Mesothelial cell of epicardium (in vitro differentiated cells): ENCODE results near the gene LRRC28. TPM values are rescaled to one million over a fixed set of nuclear protein-coding genes. Genes with fewer than 3 reads are reported as not detected.

ENCODE experiments used
- DNase-seq, 2 experiments: peaks; one replicate each; pipeline ENCODE4 v3.0.0; 2021; ENCODE audit warnings: low spot score in 2 of 2; ENCODE audit not compliant: unreplicated experiment in 2 of 2
- H3K27ac Mint-ChIP-seq: 2 replicates; pipeline ENCODE4 v1.8.0; 2021; ENCODE audit warnings: mixed read lengths
- H3K27me3 Mint-ChIP-seq: 2 replicates; pipeline ENCODE4 v1.8.0; 2021; ENCODE audit warnings: low read depth, mixed read lengths
- H3K36me3 Mint-ChIP-seq: 2 replicates; pipeline ENCODE4 v1.8.0; 2021; ENCODE audit warnings: mixed read lengths
- H3K4me1 Mint-ChIP-seq: 2 replicates; pipeline ENCODE4 v1.8.0; 2021; ENCODE audit warnings: mixed read lengths
- H3K4me3 Mint-ChIP-seq: 2 replicates; pipeline ENCODE4 v1.8.0; 2021; ENCODE audit warnings: mild to moderate bottlenecking, moderate library complexity, mixed read lengths
- H3K9me3 Mint-ChIP-seq: 2 replicates; pipeline ENCODE4 v1.8.0; 2021; ENCODE audit warnings: mixed read lengths
- total RNA-seq: library from RNA; stranded (reverse); gene quantifications from 3 replicates; pipeline ENCODE4 v1.2.1, GENCODE V29; 2021
- TF ChIP-seq, protein P1 (sequence below): fragments of 200-600 bp; sonication (generic); IDR thresholded peaks from one replicate; pipeline ENCODE4 v1.5.0; 2021; ENCODE audit warnings: antibody characterized with exemption; ENCODE audit not compliant: unreplicated experiment

The LRRC28 gene
- total RNA-seq, 1 donor from 2014 or later = 29.3 TPM

DNA sequence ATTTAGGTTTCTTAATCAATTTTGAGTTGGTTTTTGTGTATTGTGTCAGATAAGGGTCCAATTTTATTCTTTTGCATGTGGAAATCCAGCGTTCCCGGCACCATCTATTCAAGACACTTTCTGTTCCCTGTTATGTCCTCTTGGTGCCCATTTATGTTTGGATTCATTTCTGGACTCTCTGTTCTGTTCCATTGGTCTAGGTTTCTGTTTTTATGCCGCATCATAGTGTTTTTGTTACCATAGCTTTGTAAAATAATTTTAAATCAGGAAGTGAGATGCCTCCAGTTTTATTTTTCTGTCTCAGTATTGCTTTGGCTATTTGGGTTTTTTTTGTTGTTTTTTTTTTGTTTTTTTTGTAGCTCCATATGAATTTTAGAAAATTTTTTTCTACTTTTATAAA is 97.1 kb downstream of the LRRC28 start:
- H3K27ac Mint-ChIP-seq = no peak overlapping the region
- peaks cover 24% of the 10 kb centered on the region for H3K9me3 Mint-ChIP-seq
- no peaks in the 10 kb centered on the region for H3K27me3 Mint-ChIP-seq
- no peak for DNase-seq
- TF ChIP-seq, protein P1, sequence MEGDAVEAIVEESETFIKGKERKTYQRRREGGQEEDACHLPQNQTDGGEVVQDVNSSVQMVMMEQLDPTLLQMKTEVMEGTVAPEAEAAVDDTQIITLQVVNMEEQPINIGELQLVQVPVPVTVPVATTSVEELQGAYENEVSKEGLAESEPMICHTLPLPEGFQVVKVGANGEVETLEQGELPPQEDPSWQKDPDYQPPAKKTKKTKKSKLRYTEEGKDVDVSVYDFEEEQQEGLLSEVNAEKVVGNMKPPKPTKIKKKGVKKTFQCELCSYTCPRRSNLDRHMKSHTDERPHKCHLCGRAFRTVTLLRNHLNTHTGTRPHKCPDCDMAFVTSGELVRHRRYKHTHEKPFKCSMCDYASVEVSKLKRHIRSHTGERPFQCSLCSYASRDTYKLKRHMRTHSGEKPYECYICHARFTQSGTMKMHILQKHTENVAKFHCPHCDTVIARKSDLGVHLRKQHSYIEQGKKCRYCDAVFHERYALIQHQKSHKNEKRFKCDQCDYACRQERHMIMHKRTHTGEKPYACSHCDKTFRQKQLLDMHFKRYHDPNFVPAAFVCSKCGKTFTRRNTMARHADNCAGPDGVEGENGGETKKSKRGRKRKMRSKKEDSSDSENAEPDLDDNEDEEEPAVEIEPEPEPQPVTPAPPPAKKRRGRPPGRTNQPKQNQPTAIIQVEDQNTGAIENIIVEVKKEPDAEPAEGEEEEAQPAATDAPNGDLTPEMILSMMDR = no peak
- H3K36me3 Mint-ChIP-seq = peaks cover 26% of the 10 kb centered on the region
- H3K4me3 Mint-ChIP-seq = no peak overlapping the region
- peaks cover 9% of the 10 kb centered on the region for H3K4me1 Mint-ChIP-seq

DNA sequence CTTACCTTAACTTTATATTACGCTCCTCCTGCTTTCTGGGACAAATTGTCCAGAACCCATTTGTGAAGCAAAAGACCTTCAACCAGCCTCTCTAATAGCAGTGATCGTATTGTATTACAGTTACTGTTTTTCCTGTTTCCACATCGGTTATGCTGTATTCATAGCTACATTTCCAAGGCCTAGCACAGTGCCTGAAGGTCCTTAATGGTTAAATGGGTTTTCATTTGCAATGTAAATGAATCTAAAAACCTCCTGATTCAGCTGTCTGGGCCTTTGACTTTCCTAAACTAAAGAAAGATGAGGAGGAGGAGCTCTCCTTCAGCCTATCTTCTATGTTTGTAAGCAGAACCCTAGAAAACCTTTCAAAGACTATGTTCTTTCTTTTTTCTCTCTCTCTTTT is 99.1 kb downstream of the LRRC28 start:
- peaks cover 35% of the 10 kb centered on the region for H3K36me3 Mint-ChIP-seq
- TF ChIP-seq, protein P1 = no peak
- H3K9me3 Mint-ChIP-seq = peaks cover 24% of the 10 kb centered on the region
- no peaks in the 10 kb centered on the region for H3K27me3 Mint-ChIP-seq
- no peak overlapping the region for H3K27ac Mint-ChIP-seq
- no peak for DNase-seq
- H3K4me1 Mint-ChIP-seq = no peaks in the 10 kb centered on the region
- H3K4me3 Mint-ChIP-seq = no peak overlapping the region

DNA sequence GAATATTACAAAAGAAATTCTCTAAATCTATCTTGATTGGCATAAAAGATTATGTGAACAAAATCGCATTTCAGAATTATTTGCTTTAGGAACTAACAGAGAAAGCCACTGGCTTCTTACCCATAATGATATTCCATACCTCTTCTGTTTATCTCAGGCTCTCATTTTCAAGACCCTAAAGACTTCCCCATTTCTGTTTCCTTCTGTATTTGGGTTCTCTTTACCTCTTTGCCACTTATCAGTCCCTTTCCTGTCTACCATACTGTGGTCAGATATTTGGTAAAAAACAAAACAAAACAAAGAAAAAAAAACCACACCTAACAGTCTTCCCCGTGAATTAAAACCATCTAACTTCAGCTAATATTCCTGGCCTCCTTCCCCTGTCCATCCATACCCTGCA is 108.5 kb downstream of the LRRC28 start:
- Mint-ChIP-seq H3K4me1 (no peaks in the 10 kb centered on the region), H3K27me3 (no peaks in the 10 kb centered on the region), H3K9me3 (peaks cover 12% of the 10 kb centered on the region), H3K27ac (no peak overlapping the region), H3K4me3 (no peak overlapping the region), H3K36me3 (peaks cover 18% of the 10 kb centered on the region)
- TF ChIP-seq, protein P1 = no peak
- DNase-seq = no peak

DNA sequence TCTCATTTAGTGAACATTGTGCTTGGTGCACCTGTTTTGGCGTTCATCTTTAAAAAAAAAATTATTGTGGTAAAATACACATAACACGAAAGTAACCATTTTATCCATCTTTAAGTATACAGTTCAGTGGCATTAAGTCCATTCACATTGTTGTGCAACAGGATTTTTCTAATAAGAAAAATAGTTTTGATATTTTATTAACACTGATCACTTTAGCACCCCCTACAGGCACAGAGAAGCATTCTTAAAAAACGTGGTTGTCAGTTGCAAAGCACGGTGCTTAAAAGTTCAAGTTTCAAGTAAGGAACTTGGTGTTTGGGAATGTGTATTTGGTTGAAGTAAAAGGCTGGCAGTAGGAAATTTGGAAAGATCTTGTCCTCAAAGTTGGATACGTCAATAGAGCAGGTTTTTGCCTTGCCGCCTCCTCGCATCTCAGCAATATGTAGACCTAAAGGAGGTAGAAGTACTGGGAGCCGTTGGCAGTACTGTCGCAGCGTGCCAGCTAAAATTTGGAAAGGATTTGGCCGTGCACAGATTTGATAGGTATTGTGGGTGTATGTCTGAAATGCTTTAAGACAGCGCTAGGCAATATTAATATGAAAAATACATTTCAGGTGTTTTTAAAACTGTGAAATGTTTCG is 110.4 kb downstream of the LRRC28 start:
- Mint-ChIP-seq H3K4me3 (no peak overlapping the region), H3K27me3 (no peaks in the 10 kb centered on the region), H3K27ac (no peak overlapping the region), H3K36me3 (peaks cover 16% of the 10 kb centered on the region), H3K4me1 (no peaks in the 10 kb centered on the region), H3K9me3 (peaks cover 13% of the 10 kb centered on the region)
- TF ChIP-seq, protein P1 = no peak
- DNase-seq = no peak

DNA sequence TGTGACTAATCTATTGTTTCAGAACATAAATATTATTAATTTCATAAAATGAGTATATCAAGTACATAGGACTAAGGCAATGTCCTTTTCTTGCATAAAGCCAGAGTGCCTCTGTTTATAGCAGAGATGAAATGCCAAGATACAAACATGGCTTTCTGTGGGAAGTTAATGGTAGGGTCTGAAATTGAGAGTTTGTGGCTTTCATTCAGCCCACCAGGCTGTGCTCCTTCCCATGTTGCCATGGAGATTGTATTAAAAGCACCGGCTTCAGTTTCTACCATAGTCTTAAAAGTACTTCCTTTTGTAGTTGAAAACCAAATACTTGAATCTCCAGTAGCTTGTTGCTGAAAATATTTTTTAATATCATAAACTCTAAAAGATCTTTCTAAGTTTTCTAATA is 114.0 kb downstream of the LRRC28 start:
- Mint-ChIP-seq H3K27me3 (no peaks in the 10 kb centered on the region), H3K27ac (no peak overlapping the region), H3K4me3 (no peak overlapping the region), H3K36me3 (peaks cover 37% of the 10 kb centered on the region), H3K4me1 (no peaks in the 10 kb centered on the region), H3K9me3 (peaks cover 33% of the 10 kb centered on the region)
- DNase-seq = no peak
- TF ChIP-seq, protein P1 = no peak

DNA sequence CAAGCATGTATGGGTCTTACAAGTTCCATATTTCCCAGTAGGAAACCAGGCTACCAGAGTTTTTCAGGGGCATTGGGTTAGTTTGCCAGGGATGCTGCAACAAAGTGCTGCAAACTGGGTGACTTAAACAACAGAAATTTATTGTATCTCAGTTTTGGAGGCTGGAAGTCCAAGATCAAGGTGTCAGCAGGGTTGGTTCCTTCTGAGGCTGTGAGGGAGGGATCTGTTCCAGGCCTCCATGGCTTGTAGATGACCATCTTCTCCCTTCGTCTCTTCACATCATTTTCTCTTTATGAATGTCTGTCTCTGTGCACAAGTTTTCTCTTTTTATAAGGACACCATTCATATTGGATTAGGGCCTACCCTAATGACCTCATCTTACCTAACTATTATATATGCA is 114.7 kb downstream of the LRRC28 start:
- no peak overlapping the region for H3K27ac Mint-ChIP-seq
- peaks cover 33% of the 10 kb centered on the region for H3K9me3 Mint-ChIP-seq
- H3K27me3 Mint-ChIP-seq = no peaks in the 10 kb centered on the region
- TF ChIP-seq, protein P1 = no peak
- peaks cover 37% of the 10 kb centered on the region for H3K36me3 Mint-ChIP-seq
- no peak overlapping the region for H3K4me3 Mint-ChIP-seq
- no peak for DNase-seq
- H3K4me1 Mint-ChIP-seq = no peaks in the 10 kb centered on the region
